ENCODE measurements around the gene CHST10. TPM values are rescaled to one million over a fixed set of nuclear protein-coding genes. Genes with fewer than 3 reads are reported as not detected.
"Not testable (repeated sequence)": the region's sequence is repeated elsewhere in the genome, so short reads cannot be mapped to it uniquely, and the experiment has no call there.

The CHST10 gene, protein sequence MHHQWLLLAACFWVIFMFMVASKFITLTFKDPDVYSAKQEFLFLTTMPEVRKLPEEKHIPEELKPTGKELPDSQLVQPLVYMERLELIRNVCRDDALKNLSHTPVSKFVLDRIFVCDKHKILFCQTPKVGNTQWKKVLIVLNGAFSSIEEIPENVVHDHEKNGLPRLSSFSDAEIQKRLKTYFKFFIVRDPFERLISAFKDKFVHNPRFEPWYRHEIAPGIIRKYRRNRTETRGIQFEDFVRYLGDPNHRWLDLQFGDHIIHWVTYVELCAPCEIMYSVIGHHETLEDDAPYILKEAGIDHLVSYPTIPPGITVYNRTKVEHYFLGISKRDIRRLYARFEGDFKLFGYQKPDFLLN
- 12.6 TPM for polyA plus RNA-seq (2012; ENCODE audit: insufficient read depth, insufficient read length, low read depth)

DNA sequence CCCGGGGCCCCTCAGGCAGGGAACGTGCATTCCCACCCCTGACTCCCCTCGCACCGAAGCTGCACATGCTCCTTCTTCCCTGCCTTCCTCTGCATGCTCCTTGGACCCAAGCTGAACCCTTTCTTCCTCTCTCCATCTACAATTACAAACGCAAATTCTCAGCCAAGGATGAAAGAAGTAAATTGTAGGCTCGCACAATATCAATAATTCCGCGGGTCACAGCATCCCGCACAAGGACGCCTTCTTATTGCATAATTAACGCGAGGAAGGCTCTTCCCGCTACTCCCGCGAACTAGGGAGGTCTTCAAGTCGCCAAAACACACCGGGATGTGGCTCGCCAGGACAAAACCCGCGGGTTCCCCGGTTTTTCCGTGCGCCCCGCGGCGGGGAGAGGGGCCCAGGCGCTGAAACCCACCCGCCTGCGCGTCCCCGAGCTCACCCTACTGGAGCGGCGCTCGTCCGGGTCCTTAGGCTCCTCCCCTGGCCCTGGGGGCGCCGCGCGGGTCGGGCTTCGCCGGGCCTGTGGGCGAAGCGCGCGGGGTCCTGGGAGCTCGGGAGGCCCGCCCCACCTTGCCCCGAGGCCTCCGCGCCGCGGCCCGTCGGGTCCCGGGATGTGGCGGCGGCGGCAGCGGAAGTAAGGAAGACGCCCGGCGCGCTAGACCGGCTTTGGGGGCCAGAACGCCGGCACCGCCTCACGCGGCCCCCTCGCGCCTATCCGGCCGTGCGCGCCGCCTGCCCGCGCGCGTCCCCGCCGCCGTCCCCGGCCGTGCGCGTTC lies at the start of gene CHST10:
TSS of gene CHST10 (minus strand) at position 734 of the 776 bp plus-strand sequence. CDS start 10,993 bp downstream, outside the sequence.
- Histone ChIP-seq H3K4me1 (no peaks in the 10 kb centered on the region), H3K4me3 (ENCODE audit: low read depth, low read length) (peak within 1 kb of the TSS; percentile 91), H3K36me3 (no peaks in the 10 kb centered on the region; the same call in 1 of the 2 replicates), H3K27me3 (no peaks in the 10 kb centered on the region), H3K9me3 (no peaks in the 10 kb centered on the region)
- TF ChIP-seq, protein P1, sequence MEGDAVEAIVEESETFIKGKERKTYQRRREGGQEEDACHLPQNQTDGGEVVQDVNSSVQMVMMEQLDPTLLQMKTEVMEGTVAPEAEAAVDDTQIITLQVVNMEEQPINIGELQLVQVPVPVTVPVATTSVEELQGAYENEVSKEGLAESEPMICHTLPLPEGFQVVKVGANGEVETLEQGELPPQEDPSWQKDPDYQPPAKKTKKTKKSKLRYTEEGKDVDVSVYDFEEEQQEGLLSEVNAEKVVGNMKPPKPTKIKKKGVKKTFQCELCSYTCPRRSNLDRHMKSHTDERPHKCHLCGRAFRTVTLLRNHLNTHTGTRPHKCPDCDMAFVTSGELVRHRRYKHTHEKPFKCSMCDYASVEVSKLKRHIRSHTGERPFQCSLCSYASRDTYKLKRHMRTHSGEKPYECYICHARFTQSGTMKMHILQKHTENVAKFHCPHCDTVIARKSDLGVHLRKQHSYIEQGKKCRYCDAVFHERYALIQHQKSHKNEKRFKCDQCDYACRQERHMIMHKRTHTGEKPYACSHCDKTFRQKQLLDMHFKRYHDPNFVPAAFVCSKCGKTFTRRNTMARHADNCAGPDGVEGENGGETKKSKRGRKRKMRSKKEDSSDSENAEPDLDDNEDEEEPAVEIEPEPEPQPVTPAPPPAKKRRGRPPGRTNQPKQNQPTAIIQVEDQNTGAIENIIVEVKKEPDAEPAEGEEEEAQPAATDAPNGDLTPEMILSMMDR (IDR thresholded peaks at IDR 0.05; ENCODE audit: low read depth, low read length), result no peak
- DNase-seq, result peak; percentile 71

- Histone ChIP-seq H3K4me3 (ENCODE audit: low read depth, low read length) (no peak overlapping the region), H3K27me3 (no peaks in the 10 kb centered on the region), H3K9me3 (no peaks in the 10 kb centered on the region), H3K4me1 (no peaks in the 10 kb centered on the region), H3K36me3 (no peaks in the 10 kb centered on the region)
- TF ChIP-seq, protein P1 (IDR thresholded peaks at IDR 0.05; ENCODE audit: low read depth, low read length), result no peak
- DNase-seq, result no peak
Measured at GRCh38 chr2:100460904-100461530, 43.5 kb upstream of the CHST10 start.

DNA sequence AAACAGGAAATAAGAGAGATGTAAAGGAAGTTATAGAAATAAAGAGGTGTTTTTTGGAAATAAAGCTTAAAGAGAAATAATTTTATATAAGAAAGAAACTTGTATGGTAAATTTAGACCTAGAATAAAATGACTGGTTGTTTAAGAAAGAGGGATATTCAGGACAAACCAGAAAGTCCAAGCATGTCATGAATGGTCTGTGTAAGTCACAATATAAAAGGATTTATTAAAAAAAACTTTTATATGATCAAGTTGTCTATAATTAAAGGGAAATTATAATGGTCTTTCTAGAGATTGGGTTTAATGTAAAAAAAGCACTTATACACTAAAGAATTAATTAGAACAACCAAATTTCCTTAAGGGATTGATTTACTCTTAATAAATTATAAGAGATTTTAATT lies 38.9 kb upstream of the CHST10 start:
- H3K4me3 ChIP-seq (ENCODE audit: low read depth, low read length); H3K4me1 ChIP-seq; H3K9me3 ChIP-seq; DNase-seq; H3K27me3 ChIP-seq; H3K36me3 ChIP-seq: not testable (repeated sequence)

- no peaks in the 10 kb centered on the region for H3K27me3 ChIP-seq
- no peaks in the 10 kb centered on the region for H3K9me3 ChIP-seq
- no peak for DNase-seq
- H3K4me3 ChIP-seq (ENCODE audit: low read depth, low read length), result no peak overlapping the region
- TF ChIP-seq, protein P1 (IDR thresholded peaks at IDR 0.05; ENCODE audit: low read depth, low read length), result no peak
- H3K36me3 ChIP-seq, result no peaks in the 10 kb centered on the region
- no peaks in the 10 kb centered on the region for H3K4me1 ChIP-seq
Measured at GRCh38 chr2:100453853-100454252, 36.4 kb upstream of the CHST10 start.

GRCh38 chr2:100451734-100452133 lies 34.3 kb upstream of the CHST10 start:
- H3K27me3 ChIP-seq, result no peaks in the 10 kb centered on the region
- TF ChIP-seq, protein P1 (IDR thresholded peaks at IDR 0.05; ENCODE audit: low read depth, low read length), result no peak
- no peaks in the 10 kb centered on the region for H3K36me3 ChIP-seq
- DNase-seq, result no peak
- H3K4me1 ChIP-seq, result no peaks in the 10 kb centered on the region
- H3K4me3 ChIP-seq (ENCODE audit: low read depth, low read length), result no peak overlapping the region
- no peaks in the 10 kb centered on the region for H3K9me3 ChIP-seq

DNA sequence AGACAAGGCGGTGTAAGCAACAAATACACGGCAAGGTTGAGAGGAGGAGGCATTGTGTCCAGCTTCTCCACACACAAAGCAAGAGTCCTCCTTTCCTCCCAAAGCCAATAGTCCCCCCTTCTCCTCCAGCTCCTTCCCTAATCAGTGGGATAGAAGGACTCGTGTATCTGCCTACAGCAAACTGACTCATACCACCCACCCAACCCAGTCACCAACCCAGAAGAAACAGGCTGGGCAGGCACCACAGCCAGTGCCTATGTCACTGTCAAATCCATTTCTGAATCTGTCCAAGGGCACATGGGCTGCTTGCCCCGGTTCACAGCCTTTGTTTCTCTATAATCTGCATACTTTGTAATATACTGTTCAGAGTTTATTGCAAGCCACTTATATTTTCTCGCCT lies 33.6 kb upstream of the CHST10 start:
- no peak for DNase-seq
- no peaks in the 10 kb centered on the region for H3K36me3 ChIP-seq
- no peaks in the 10 kb centered on the region for H3K9me3 ChIP-seq
- no peaks in the 10 kb centered on the region for H3K27me3 ChIP-seq
- H3K4me3 ChIP-seq (ENCODE audit: low read depth, low read length), result no peak overlapping the region
- TF ChIP-seq, protein P1 (IDR thresholded peaks at IDR 0.05; ENCODE audit: low read depth, low read length), result no peak
- H3K4me1 ChIP-seq, result no peaks in the 10 kb centered on the region
